Raji (cell line): ENCODE measurements around the gene FIZ1.

Experiments
- POLR2A ChIP-seq: IDR thresholded peaks from 2 replicates; pipeline ENCODE4 v1.6.1; 2011; ENCODE audit warnings: low read depth, low read length, control low read depth; ENCODE audit not compliant: insufficient read depth

Gene FIZ1

DNA sequence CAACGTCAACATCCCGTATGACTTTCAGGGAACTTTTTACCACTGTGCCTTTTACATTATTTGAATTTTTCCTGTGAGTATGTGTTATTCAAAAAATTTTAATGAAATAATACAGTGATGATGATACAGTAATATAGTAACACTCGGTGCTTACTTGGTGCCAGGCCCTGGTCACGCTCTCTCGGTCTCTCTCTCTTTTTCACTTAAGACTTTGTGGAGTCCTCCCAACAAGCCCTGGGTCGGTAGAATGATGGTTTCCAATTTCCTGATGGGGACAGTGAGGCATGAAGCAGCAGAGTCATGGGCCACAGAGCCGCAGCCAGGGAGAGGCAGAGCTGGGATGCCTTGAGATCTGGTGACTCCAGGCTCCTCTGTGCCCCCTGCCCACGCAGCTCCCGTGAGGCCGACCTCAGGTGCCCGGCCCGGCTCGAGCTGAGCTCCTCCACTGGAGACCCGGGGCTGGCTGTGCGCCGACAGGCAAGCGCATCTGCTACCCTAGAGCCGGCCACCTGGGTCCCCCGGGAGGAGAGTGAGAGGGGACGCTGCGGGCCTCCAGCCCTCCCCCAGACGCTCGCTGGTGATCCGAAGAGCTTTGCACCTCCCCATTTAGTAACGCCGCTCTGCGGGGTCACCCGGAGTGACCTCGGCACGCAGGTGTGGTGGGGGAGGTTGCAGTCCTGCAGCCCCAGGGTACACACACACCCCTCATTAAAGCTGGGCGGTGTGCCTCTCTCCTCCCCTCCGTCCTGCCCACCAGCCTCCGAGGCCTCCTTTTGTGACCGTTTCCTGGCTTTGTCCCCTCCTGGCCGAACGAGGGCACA is 49.6 kb downstream of the FIZ1 start:
- TF ChIP-seq POLR2A, result no peak

GRCh38 chr19:55546822-55547614 is 52.3 kb downstream of the FIZ1 start:
- no peak for TF ChIP-seq POLR2A

GRCh38 chr19:55546011-55546410 is 53.3 kb downstream of the FIZ1 start:
- no peak for TF ChIP-seq POLR2A

DNA sequence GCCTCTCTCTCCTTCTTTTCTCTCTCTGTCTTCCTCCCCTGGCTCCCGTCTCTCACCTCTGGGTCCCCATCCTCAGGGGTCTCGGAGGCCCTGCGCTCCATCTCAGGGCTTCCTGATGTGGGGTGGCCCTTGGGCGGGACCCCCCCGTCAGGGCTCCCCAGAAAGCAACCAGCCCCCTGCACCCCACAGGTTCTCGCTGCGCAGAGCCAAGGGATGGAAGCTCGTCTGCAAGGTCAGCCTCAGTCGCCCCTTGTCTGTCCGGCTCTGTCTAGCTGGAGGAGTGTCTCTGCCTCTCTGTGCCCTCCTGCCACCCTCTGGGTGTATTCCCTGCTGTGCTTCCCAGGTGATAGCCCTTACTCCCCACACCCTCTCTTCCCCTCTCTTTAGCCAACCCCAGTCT is 53.9 kb downstream of the FIZ1 start, which contains the start of gene SBK3:
Gene SBK3 (minus strand): TSS at position 101 of the 400 bp plus-strand sequence. CDS start 0 bp downstream, at position 101.
- TF ChIP-seq POLR2A, result no peak

DNA sequence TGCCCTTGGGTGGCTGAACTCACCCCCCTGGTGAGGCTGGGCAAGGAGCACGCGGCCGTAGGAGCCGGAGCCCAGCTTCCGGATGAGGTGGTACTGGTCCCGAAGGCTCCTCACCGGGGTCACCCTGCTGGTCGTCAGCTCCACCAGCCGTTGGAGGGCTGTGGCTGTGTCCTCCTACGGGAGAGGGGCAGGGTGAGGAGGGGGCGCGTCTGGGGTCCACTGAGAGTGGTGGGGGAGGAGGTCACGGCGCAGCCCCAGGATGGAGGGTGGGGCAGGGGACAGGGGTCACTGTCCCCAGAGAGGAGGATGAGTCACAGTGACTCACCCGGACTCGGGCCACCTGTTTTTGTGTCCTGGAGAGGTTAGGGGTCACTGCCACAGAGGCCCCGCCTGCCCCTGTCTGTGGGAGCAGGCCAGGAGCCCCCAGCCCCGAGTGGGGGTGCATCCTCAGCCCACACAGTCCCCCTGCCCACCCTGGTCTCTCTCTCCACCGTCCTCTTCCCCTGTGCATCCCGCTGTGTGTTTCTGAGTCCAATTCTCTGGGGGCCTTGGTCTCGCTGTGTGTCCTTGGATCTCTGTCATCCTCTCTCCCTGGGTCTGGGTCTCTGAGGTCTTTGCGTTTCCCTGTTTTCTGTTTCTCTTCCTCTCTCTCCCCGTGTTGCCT is 54.4 kb downstream of the FIZ1 start:
- TF ChIP-seq POLR2A, result no peak

- no peak for TF ChIP-seq POLR2A
These were observed 55.3 kb downstream of the FIZ1 start for GRCh38 chr19:55544014-55544413.

DNA sequence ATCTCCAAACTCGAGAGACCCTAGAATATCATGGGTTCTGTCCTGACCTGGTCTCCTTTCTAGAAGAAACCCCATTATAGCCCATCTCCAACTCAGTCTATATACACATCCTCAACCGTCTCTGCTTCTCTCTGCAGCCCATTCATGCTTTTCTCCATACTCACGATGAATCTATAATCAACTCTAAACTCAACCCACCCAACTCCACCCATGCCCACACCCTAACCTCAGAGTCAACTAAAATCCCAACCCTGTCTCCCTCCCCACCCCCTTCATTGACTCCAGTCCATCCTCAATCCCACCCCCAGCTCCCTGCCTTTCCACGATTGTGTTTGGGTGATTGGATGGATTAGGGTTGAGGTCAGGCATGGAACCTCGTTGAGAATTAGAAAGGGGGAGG is 55.8 kb downstream of the FIZ1 start:
- TF ChIP-seq POLR2A, result no peak

DNA sequence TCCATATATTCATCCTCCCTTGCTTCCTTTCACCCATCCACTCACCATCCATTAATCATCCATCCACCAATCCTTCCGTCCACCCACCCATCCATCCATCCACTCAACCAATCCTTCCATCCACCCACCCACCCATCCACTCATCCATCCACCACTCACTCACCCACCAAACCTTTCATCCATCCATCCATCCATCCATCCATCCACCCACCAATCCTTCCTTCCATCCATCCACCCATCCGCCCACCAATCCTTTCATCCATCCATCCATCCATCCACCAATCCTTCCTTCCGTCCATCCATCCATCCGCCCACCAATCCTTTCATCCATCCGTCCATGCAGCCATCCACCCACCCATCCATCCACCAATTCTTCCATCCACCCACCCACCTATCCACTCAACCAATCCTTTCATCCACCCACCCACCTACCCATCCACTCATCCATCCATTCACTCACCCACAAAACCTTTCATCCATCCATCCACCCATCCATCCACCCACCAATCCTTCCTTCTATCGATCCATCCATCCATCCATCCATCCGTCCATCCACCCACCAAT is 56.9 kb downstream of the FIZ1 start:
- TF ChIP-seq POLR2A, result no peak
